GM12878 (cell line): ENCODE measurements around the gene RAD54L2. TPM values are rescaled to one million over a fixed set of nuclear protein-coding genes. Genes with fewer than 3 reads are reported as not detected.
"Not testable (repeated sequence)": the region's sequence is repeated elsewhere in the genome, so short reads cannot be mapped to it uniquely, and the experiment has no call there.

ENCODE experiments used
- ATAC-seq: fragments of 200-7000 bp; cut with Tn5 transposase; 3 replicates; pipeline ENCODE4 v1.9.1; 2020; ENCODE audit warnings: mild to moderate bottlenecking, moderate library complexity
- BruUV-seq: library from RNA; stranded (reverse); fragments of 400-500 nt; replicated peaks from 2 replicates; lab custom pipeline; 2021; lab: Mats Ljungman, UMichigan
- CTCF ChIA-PET: fragments of 300-600 bp; sonication (Branson Sonifier 250); formaldehyde crosslinking; extraction: SDS; loops from one replicate; lab custom pipeline; 2021; ENCODE audit warnings: inconsistent platforms; lab: Yijun Ruan, JAX
- POLR2A ChIA-PET: fragments of 350-600 bp; formaldehyde crosslinking; extraction: SDS; loops from one replicate; lab custom pipeline; 2021; ENCODE audit warnings: inconsistent platforms; lab: Charles Lee
- RAD21 ChIA-PET: fragments of 300-600 bp; sonication (Branson Sonifier 250); formaldehyde crosslinking; loops from one replicate; lab custom pipeline; 2023; ENCODE audit warnings: antibody characterized with exemption; ENCODE audit not compliant: unreplicated experiment; lab: Charles Lee
- SMC1A ChIA-PET: fragments of 300-600 bp; sonication (Branson Sonifier 250); formaldehyde crosslinking; loops from one replicate; lab custom pipeline; 2023; ENCODE audit not compliant: unreplicated experiment, uncharacterized antibody; lab: Charles Lee
- DNase-seq: peaks from one replicate; pipeline ENCODE4 v3.0.0-alpha.2; 2011; ENCODE audit warnings: low read depth, low spot score
- FAIRE-seq: peaks from 3 replicates; lab custom pipeline; 2011; peaks lifted over from hg19 to GRCh38; lab: Jason Lieb, UNC
- H2AFZ ChIP-seq: 2 replicates; pipeline ENCODE4 v1.6.0; 2011; ENCODE audit warnings: low read depth, low read length, control low read depth; ENCODE audit not compliant: control insufficient read depth
- H3K27ac ChIP-seq: 2 replicates; pipeline ENCODE4 v1.5.1; 2011; ENCODE audit warnings: control low read depth; ENCODE audit not compliant: control insufficient read depth, insufficient read depth
- H3K27me3 ChIP-seq, 2 experiments: replicated peaks in 1 of 2; 2 replicates each; pipeline versions ENCODE4 v1.6.0 to v1.6.1; 2011; ENCODE audit warnings: low read length in 1 of 2; ENCODE audit not compliant: control insufficient read depth in 2 of 2, insufficient read depth in 2 of 2
- H3K36me3 ChIP-seq, 2 experiments: 2 replicates each; pipeline ENCODE4 v1.5.1; 2011; ENCODE audit warnings: low read length in 1 of 2; ENCODE audit not compliant: control insufficient read depth in 2 of 2, insufficient read depth in 2 of 2
- H3K4me1 ChIP-seq: 2 replicates; pipeline ENCODE4 v1.6.1; 2011; ENCODE audit warnings: mild to moderate bottlenecking, low read length, moderate library complexity, mixed read lengths; ENCODE audit not compliant: control insufficient read depth, insufficient read depth
- H3K4me2 ChIP-seq: 2 replicates; pipeline ENCODE4 v1.6.0; 2011; ENCODE audit warnings: control low read depth; ENCODE audit not compliant: control insufficient read depth, insufficient read depth
- H3K4me3 ChIP-seq: fragments of 200-600 bp; sonication (generic); 2 replicates; pipeline ENCODE4 v1.5.1; 2016
- H3K79me2 ChIP-seq: 2 replicates; pipeline ENCODE4 v1.6.0; 2011; ENCODE audit warnings: low read length; ENCODE audit not compliant: control insufficient read depth, insufficient read depth
- H3K9ac ChIP-seq: 2 replicates; pipeline ENCODE4 v1.8.0; 2011; ENCODE audit warnings: low read length, control low read depth, mixed read lengths; ENCODE audit not compliant: control insufficient read depth, insufficient read depth
- H3K9me3 ChIP-seq: replicated peaks from 3 replicates; pipeline ENCODE4 v1.5.1; 2011; ENCODE audit warnings: mild to moderate bottlenecking, low read length; ENCODE audit not compliant: control insufficient read depth, insufficient read depth
- H4K20me1 ChIP-seq: 2 replicates; pipeline ENCODE4 v1.6.0; 2011; ENCODE audit not compliant: control insufficient read depth, insufficient read depth
- BACH1 ChIP-seq: fragments of 450-650 bp; IDR thresholded peaks from 2 replicates; pipeline ENCODE4 v1.6.1; 2017; ENCODE audit warnings: mild to moderate bottlenecking, borderline replicate concordance
- CHD2 ChIP-seq: IDR thresholded peaks from 2 replicates; pipeline ENCODE4 v1.6.1; 2011; ENCODE audit warnings: low read depth, low read length, improper control_type of control experiment, borderline replicate concordance
- GABPA ChIP-seq: IDR thresholded peaks from 2 replicates; pipeline ENCODE4 v1.6.1; 2014; ENCODE audit warnings: antibody characterized with exemption, low read depth, mild to moderate bottlenecking, inconsistent platforms
- HDAC6 ChIP-seq: fragments of 200-600 bp; sonication (generic); IDR thresholded peaks from one replicate; pipeline ENCODE4 v1.8.0; 2017; ENCODE audit warnings: antibody characterized with exemption; ENCODE audit not compliant: unreplicated experiment
- HSF1 ChIP-seq: fragments of 150-350 bp; IDR thresholded peaks from 2 replicates; pipeline ENCODE4 v1.6.1; 2014; ENCODE audit warnings: mild to moderate bottlenecking, low read depth, low read length
- MLLT1 ChIP-seq: fragments of 450-650 bp; IDR thresholded peaks from 2 replicates; pipeline ENCODE4 v1.6.1; 2016; ENCODE audit warnings: mild to moderate bottlenecking
- WGBS: methylation state at CpG from one replicate; pipeline ENCODE4 v1.1.6; 2016; ENCODE audit warnings: low lambda C conversion rate; ENCODE audit not compliant: insufficient replicate concordance, insufficient coverage; ENCODE audit errors: missing lambda C conversion rate; 5-methylcytosine and 5-hydroxymethylcytosine counted together
- in situ Hi-C: fragments of 300-500 bp; cut with MboI; formaldehyde crosslinking; loops from 9 replicates; pipeline ENCODE4 v1.14.3; 2018; ENCODE audit warnings: mixed read lengths
- intact Hi-C: fragments of 100-400 bp; cut with micrococcal nuclease; formaldehyde crosslinking; loops from one replicate; pipeline ENCODE4 v1.14.2; 2022; ENCODE audit not compliant: unreplicated experiment
- polyA plus RNA-seq, 11 experiments: library from polyadenylated mRNA; depleted of rRNA in 4 of 11; unstranded in 6 of 11; stranded (reverse) in 5 of 11; fragments of >200 nt; fragmentation: Nextera tagmentation in 4 of 11; fragmentation: Illumina TruSeq in 1 of 11; extraction: Ambion mirVana in 4 of 11; extraction: Trizol in 1 of 11; gene quantifications; 1 replicate in 1 of 11; 2 replicates in 10 of 11; pipeline versions ENCODE4 v1.2.1 to v1.2.3, GENCODE V29; 2011 to 2016; ENCODE audit warnings: inconsistent platforms in 2 of 11, missing spikeins in 2 of 11, low read depth in 1 of 11
- total RNA-seq, 4 experiments: library from RNA; depleted of rRNA in 3 of 4; stranded (reverse); fragments of >200 nt in 3 of 4; fragmentation: Illumina TruSeq in 1 of 4; extraction: Trizol in 1 of 4; gene quantifications; 2 replicates each; pipeline versions ENCODE4 v1.2.1 to v1.2.3, GENCODE V29; 2013 to 2021

The RAD54L2 gene
- total and polyA plus RNA-seq, 10 of the 15 experiments (the other 5 are each of a cell fraction or from before 2014, with no cell fraction given) = 2.2 to 23.8 (median 11.1) TPM

GRCh38 chr3:51537631-51538030 lies 888 bp upstream of the RAD54L2 start:
- DNase-seq, BruUV-seq, intact Hi-C loops, H3K27ac ChIP-seq, ATAC-seq, FAIRE-seq, H3K36me3 ChIP-seq, H3K4me1 ChIP-seq, H4K20me1 ChIP-seq, in situ Hi-C loops, H3K27me3 ChIP-seq, H3K9me3 ChIP-seq: not testable (repeated sequence)
- Histone ChIP-seq H3K4me2 (peak overlapping the region; percentile 87), H3K79me2 (peaks cover 25% of the 10 kb centered on the region), H3K4me3 (peak overlapping the region; percentile 97), H3K9ac (peak overlapping the region; percentile 82), H2AFZ (peak overlapping the region; percentile 96)
- POLR2A ChIA-PET = interaction anchor here (0.7 to 4.5 kb wide), 5 partner anchors 17 to 1510 kb away, joined by 3 to 38 read pairs (median 3); no protein-coding TSS in a partner anchor
- CTCF ChIA-PET = interaction anchor here (0.6 to 7.2 kb wide), 7 partner anchors 16 to 182 kb away, joined by 3 to 72 read pairs (median 4); partner anchors contain the start of gene DCAF1
- WGBS = 89% methylated on average over 16 of the region's 16 CpGs
- peak; percentile 79 for TF ChIP-seq MLLT1
- SMC1A ChIA-PET = interaction anchor here (0.7 to 3.1 kb wide), 3 partner anchors 12 to 74 kb away, joined by 3 to 31 read pairs (median 3); partner anchors contain the start of gene DCAF1
- RAD21 ChIA-PET = interaction anchor here (1.8 to 7.3 kb wide), 3 partner anchors 17 to 37 kb away, joined by 6 to 69 read pairs (median 16); partner anchors contain the start of gene DCAF1

GRCh38 chr3:51538115-51538458 lies 432 bp upstream of the RAD54L2 start:
- ChIA-PET CTCF (interaction anchor here (0.6 to 7.2 kb wide), 8 partner anchors 16 to 181 kb away, joined by 3 to 72 read pairs (median 4); partner anchors contain the start of genes DCAF1 and MANF), POLR2A (interaction anchor here (0.8 to 4.5 kb wide), 4 partner anchors 17 to 152 kb away, joined by 3 to 38 read pairs (median 4); no protein-coding TSS in a partner anchor), RAD21 (interaction anchor here (1.8 to 7.3 kb wide), 3 partner anchors 17 to 37 kb away, joined by 6 to 69 read pairs (median 16); partner anchors contain the start of gene DCAF1), SMC1A (interaction anchor here (0.7 to 3.1 kb wide), 3 partner anchors 12 to 74 kb away, joined by 3 to 31 read pairs (median 3); partner anchors contain the start of gene DCAF1)
- ATAC-seq (peak; percentile 27), DNase-seq (no peak), FAIRE-seq (no peak)
- Histone ChIP-seq H3K9me3 (no peaks in the 10 kb centered on the region), H4K20me1 (no peaks in the 10 kb centered on the region), H3K79me2 (peaks cover 25% of the 10 kb centered on the region), H3K4me1 (no peaks in the 10 kb centered on the region; the same call in 1 of the 2 replicates), H2AFZ (peak overlapping the region; percentile 96), H3K27ac (peak overlapping the region; percentile 62), H3K36me3 (no peaks in the 10 kb centered on the region), H3K4me2 (peak overlapping the region; percentile 87), H3K4me3 (peak overlapping the region; percentile 97), H3K27me3 (no peaks in the 10 kb centered on the region), H3K9ac (peak overlapping the region; percentile 82)
- TF ChIP-seq BACH1 = no peak
- no peak for TF ChIP-seq HDAC6
- 0 out of 2 replicates have a peak, but pooled peaks have one; percentile 0 for TF ChIP-seq MLLT1
- TF ChIP-seq CHD2 = no peak
- TF ChIP-seq GABPA = no peak
- no peak for TF ChIP-seq HSF1
- BruUV-seq = TSS peak; percentile 97
- WGBS = 1% methylated on average over 7 of the region's 7 CpGs
- in situ Hi-C loops = no loop called here
- intact Hi-C loops = no loop called here
